ENCODE data around the gene ATP9A. TPM values are rescaled to one million over a fixed set of nuclear protein-coding genes. Genes with fewer than 3 reads are reported as not detected.
"Not testable (repeated sequence)": the region's sequence is repeated elsewhere in the genome, so short reads cannot be mapped to it uniquely, and the experiment has no call there.

Gene ATP9A
- total RNA-seq, 4 donors from 2014 or later = 17.6 to 28.2 (median 19.5) TPM

DNA sequence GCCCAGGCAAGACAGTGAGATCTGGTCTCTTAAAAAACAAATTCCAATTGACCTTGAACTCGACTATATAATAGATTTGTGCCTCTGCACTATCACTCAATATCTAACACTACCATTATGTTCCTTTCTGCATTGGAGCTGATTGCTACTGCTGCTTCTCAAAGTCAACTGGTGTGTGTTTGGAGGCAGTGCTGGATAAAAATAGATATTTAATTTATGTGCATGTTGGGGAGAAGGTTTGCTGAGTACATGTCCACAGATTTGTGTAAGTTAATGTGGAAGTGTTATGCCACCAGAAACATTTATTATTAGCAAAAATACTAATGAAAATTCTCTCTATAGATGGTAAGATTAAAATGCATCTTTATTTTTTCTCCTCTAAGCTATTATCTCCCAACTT lies 39.5 kb downstream of the ATP9A start:
- Histone ChIP-seq H3K4me3 (no peak overlapping the region), H3K27me3 (no peaks in the 10 kb centered on the region), H3K9me3 (no peaks in the 10 kb centered on the region), H3K27ac (no peak overlapping the region), H3K36me3 (peaks cover 0 to 28% (median 0%) of the 10 kb centered on the region in 3 donors), H3K4me1 (peaks cover 0 to 17% (median 0%) of the 10 kb centered on the region in 3 donors)
- DNase-seq = no peak
- TF ChIP-seq, protein P1, sequence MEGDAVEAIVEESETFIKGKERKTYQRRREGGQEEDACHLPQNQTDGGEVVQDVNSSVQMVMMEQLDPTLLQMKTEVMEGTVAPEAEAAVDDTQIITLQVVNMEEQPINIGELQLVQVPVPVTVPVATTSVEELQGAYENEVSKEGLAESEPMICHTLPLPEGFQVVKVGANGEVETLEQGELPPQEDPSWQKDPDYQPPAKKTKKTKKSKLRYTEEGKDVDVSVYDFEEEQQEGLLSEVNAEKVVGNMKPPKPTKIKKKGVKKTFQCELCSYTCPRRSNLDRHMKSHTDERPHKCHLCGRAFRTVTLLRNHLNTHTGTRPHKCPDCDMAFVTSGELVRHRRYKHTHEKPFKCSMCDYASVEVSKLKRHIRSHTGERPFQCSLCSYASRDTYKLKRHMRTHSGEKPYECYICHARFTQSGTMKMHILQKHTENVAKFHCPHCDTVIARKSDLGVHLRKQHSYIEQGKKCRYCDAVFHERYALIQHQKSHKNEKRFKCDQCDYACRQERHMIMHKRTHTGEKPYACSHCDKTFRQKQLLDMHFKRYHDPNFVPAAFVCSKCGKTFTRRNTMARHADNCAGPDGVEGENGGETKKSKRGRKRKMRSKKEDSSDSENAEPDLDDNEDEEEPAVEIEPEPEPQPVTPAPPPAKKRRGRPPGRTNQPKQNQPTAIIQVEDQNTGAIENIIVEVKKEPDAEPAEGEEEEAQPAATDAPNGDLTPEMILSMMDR (IDR thresholded peaks at IDR 0.05) = no peak
- no peak for TF ChIP-seq POLR2A (IDR thresholded peaks at IDR 0.05)
- intact Hi-C loops (cut with DNase I) = no loop called here
- 31 to 68% methylated on average over 1 of the region's 1 CpG for WGBS, 2 donors

- TF ChIP-seq, protein P1 (IDR thresholded peaks at IDR 0.05) = no peak
- TF ChIP-seq POLR2A (IDR thresholded peaks at IDR 0.05) = no peak
- intact Hi-C loops (cut with DNase I) = no loop called here
- Histone ChIP-seq H3K4me1 (peaks cover 0 to 17% (median 0%) of the 10 kb centered on the region in 3 donors), H3K9me3 (no peaks in the 10 kb centered on the region), H3K36me3 (peaks cover 0 to 35% (median 0%) of the 10 kb centered on the region in 3 donors), H3K4me3 (no peak overlapping the region), H3K27ac (no peak overlapping the region), H3K27me3 (no peaks in the 10 kb centered on the region)
- WGBS, 2 donors = 92 to 94% methylated on average over 4 to 5 of the region's 5 CpGs
- no peak for DNase-seq
These were observed 40.3 kb downstream of the ATP9A start for GRCh38 chr20:51727872-51728271.

DNA sequence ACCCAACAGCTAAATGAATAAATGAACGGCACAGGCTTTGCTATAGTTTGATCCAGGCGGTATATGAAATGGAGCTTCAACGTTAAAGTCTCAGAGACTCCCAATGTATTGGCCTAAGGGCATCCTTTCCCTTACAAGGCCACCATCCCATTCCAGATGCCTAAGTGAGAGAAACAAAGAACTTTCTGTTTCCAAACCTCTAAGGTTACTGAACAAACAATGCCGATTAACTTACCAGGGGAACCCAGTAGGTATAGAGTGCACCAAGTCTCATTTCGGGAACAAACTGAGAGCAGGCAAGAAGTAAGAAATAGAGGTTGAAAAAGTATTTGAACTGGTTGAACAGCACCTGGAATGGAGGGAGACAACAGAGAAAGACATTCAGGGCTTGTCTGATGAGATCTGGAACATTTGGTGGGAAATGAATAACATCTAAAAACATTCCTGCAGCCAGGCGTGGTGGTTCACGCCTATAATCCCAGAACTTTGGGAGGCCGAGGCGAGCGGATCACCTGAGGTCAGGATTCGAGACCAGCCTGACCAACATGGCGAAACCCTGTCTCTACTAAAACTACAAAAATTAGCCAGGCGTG lies 42.5 kb downstream of the ATP9A start:
- Histone ChIP-seq H3K4me1 (no peaks in the 10 kb centered on the region), H3K36me3 (peaks cover 0 to 36% (median 0%) of the 10 kb centered on the region in 3 donors), H3K27ac (no peak overlapping the region), H3K4me3 (no peak overlapping the region), H3K27me3 (no peaks in the 10 kb centered on the region), H3K9me3 (no peaks in the 10 kb centered on the region)
- DNase-seq = no peak
- no peak for TF ChIP-seq POLR2A (IDR thresholded peaks at IDR 0.05)
- TF ChIP-seq, protein P1 (IDR thresholded peaks at IDR 0.05) = no peak
- 87 to 90% methylated on average over 12 to 13 of the region's 13 CpGs for WGBS, 2 donors
- intact Hi-C loops (cut with DNase I) = no loop called here

DNA sequence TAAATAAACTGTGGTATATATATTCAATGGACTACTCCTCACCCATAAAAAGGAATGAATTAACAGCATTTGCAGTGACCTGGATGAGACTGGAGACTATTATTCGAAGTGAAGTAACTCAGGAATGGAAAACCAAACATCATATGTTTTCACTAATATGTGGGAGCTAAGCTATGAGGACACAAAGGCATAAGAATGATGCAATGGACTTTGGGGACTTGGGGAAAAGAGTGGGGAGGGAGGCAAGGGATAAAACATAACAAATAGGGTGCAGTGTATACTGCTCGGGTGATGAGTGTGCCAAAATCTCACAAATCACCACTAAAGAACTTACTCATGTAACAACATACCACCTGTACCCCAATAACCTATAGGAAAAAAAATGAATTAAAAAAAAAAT lies 45.2 kb downstream of the ATP9A start:
- H3K27ac ChIP-seq; intact Hi-C loops (cut with DNase I); H3K27me3 ChIP-seq; H3K9me3 ChIP-seq; DNase-seq; H3K4me1 ChIP-seq; H3K4me3 ChIP-seq: not testable (repeated sequence)
- H3K36me3 ChIP-seq = peaks cover 0 to 27% (median 0%) of the 10 kb centered on the region in 3 donors
- 80 to 93% methylated on average over 2 of the region's 2 CpGs for WGBS, 2 donors

- intact Hi-C loops (cut with DNase I); H3K9me3 ChIP-seq; DNase-seq; H3K4me1 ChIP-seq; H3K27me3 ChIP-seq; H3K27ac ChIP-seq; H3K4me3 ChIP-seq: not testable (repeated sequence)
- 79 to 83% methylated on average over 4 of the region's 4 CpGs for WGBS, 2 donors
- peaks cover 0 to 27% (median 0%) of the 10 kb centered on the region in 3 donors for H3K36me3 ChIP-seq
These were observed 45.9 kb downstream of the ATP9A start for GRCh38 chr20:51722246-51722645.

GRCh38 chr20:51720854-51721253 lies 47.3 kb downstream of the ATP9A start:
- Histone ChIP-seq H3K9me3 (no peaks in the 10 kb centered on the region), H3K4me3 (no peak overlapping the region), H3K36me3 (peaks cover 0 to 27% (median 0%) of the 10 kb centered on the region in 3 donors), H3K4me1 (peaks cover 0 to 2% (median 0%) of the 10 kb centered on the region in 3 donors), H3K27ac (no peak overlapping the region), H3K27me3 (no peaks in the 10 kb centered on the region)
- intact Hi-C loops (cut with DNase I) = no loop called here
- DNase-seq = no peak
- 76 to 81% methylated on average over 8 of the region's 8 CpGs for WGBS, 2 donors
- TF ChIP-seq, protein P1 (IDR thresholded peaks at IDR 0.05) = no peak
- no peak for TF ChIP-seq POLR2A (IDR thresholded peaks at IDR 0.05)
